ENCODE measurements around the gene PVR. TPM values are rescaled to one million over a fixed set of nuclear protein-coding genes. Genes with fewer than 3 reads are reported as not detected.
"Not testable (repeated sequence)": the region's sequence is repeated elsewhere in the genome, so short reads cannot be mapped to it uniquely, and the experiment has no call there.

Gene PVR
- total RNA-seq, 1 donor from 2014 or later, result 69.4 TPM

- no peak for DNase-seq (ENCODE audit: low read depth in 2 of 2)
These were observed 1.8 kb downstream of the PVR start for GRCh38 chr19:44645407-44646048.

DNA sequence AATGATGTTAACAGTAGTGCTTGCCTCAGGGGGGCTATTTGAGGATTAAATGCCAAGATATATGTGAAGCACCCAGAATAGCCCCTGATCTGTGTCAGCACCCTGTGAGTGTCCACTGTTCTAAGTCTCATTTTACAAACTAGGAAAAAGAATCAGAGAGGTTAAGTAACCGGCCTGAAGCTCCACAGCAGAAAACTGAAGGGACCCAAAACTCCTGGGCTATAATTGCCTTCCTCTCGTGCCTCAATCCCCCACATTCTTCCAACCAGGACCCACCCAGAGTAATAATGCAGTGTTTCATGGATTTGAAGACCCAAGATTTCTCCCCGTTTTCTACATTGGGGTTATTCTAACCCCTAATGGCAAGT, 2.3 kb downstream of the PVR start:
- no peak for DNase-seq (ENCODE audit: low read depth in 2 of 2)

DNA sequence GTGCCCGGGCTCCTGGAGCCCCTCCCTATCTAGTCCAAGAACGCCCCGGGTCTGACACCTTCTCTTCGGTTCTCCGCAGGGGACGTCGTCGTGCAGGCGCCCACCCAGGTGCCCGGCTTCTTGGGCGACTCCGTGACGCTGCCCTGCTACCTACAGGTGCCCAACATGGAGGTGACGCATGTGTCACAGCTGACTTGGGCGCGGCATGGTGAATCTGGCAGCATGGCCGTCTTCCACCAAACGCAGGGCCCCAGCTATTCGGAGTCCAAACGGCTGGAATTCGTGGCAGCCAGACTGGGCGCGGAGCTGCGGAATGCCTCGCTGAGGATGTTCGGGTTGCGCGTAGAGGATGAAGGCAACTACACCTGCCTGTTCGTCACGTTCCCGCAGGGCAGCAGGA, 3.4 kb downstream of the PVR start:
- no peak for DNase-seq (ENCODE audit: low read depth in 2 of 2)

GRCh38 chr19:44648631-44649251, 5.0 kb downstream of the PVR start:
- peak; percentile 30 to 55 for DNase-seq (ENCODE audit: low read depth in 2 of 2)

GRCh38 chr19:44649578-44650145, 6.0 kb downstream of the PVR start:
- no peak for DNase-seq (ENCODE audit: low read depth in 2 of 2)

GRCh38 chr19:44653343-44653742, 9.6 kb downstream of the PVR start:
- DNase-seq (ENCODE audit: low read depth in 2 of 2), result no peak

DNA sequence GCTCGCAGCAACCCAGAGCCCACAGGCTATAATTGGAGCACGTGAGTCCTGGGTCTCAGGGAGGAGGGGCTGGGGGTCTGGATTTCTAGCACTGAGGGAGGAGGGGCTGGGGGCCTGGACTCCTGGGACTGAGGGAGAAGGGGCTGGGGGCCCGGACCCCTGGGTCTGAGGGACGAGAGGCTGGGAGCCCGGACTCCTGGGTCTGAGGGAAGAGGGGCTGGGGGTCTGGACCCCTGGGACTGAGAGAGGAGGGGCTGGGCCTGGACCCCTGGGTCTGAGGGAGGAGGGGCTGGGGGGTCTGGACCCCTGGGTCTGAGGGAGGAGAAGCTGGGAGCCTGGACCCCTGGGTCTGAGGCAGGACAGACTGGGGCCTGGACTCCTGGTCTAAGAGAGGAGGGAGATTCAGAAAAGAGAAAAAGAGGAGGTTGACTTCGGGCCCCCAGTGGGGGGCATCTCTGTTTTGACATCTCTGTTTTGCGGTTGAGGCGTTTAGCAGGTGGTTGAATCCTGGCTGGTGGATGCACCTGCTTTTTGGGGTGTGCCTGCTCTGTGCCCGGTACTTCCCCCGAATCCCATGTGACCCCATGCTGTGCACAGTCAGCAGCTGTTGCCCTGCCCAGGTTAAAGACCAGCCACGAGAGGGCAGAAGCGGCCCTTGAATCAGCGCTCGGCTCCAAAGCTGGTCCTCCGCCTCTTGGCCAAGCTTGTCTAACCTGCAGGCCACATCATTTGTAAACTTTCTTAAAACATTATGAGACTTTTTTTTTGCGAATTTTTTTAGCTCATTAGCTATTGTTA, 10.5 kb downstream of the PVR start:
- DNase-seq (ENCODE audit: low read depth in 2 of 2), result peak; percentile 77

GRCh38 chr19:44657211-44657921, 13.7 kb downstream of the PVR start:
- DNase-seq (ENCODE audit: low read depth in 2 of 2), result peak; percentile 68 to 76

DNA sequence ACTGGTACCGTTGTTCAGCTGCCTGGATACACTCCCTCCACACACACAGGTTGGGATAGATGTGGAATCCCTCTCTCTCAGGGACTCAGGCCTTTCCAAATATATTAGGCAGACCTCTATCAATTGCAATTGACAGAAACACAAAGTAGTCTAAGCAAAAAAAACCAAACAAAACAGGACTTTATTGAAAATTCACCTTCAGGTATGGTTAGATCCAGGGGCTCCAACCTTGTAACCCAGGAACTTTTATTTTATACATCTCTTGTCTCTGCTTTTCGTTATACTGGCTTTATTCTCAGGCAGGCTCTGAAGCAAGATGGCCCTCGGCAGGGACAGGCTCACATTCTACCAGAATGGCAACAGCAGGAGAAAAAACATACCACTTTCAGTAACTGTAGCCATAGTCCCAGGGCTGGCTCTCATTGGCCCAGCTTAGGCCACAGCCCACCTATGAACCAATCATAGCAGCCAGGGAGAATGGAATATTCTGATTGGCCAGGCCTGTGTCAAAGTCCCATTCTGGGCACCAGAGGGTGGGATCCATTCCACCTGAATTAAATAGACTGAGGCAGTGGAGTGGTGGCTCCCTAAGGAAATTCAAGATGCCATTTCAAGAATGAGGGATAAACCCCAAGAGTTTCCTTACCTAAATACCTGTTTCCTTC, 14.5 kb downstream of the PVR start:
- DNase-seq (ENCODE audit: low read depth in 2 of 2), result peak in 1 of 2 donors; percentile 47

GRCh38 chr19:44660081-44660480, 16.4 kb downstream of the PVR start:
- no peak for DNase-seq (ENCODE audit: low read depth in 2 of 2)

DNA sequence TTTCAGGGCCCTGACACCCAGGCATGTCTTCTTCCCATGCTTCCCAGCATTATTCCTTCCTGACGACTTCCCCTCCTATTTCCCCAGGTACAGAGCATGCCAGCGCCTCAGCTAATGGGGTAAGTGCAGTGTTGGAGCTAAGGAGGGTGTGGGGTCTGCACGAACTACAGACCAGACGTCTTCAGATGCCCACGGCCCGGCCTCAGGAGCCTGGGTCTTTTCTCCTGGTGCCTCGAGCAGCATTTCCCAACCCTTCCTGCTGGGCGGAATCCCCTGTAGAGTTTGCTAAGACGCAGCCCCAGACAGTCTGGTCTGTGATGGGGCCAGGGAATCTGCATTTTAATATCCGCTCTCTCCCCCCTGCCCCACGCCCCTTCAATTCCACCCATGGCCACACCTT, 17.5 kb downstream of the PVR start:
- no peak for DNase-seq (ENCODE audit: low read depth in 2 of 2)

GRCh38 chr19:44661904-44662303, 18.2 kb downstream of the PVR start:
- no peak for DNase-seq (ENCODE audit: low read depth in 2 of 2)

DNA sequence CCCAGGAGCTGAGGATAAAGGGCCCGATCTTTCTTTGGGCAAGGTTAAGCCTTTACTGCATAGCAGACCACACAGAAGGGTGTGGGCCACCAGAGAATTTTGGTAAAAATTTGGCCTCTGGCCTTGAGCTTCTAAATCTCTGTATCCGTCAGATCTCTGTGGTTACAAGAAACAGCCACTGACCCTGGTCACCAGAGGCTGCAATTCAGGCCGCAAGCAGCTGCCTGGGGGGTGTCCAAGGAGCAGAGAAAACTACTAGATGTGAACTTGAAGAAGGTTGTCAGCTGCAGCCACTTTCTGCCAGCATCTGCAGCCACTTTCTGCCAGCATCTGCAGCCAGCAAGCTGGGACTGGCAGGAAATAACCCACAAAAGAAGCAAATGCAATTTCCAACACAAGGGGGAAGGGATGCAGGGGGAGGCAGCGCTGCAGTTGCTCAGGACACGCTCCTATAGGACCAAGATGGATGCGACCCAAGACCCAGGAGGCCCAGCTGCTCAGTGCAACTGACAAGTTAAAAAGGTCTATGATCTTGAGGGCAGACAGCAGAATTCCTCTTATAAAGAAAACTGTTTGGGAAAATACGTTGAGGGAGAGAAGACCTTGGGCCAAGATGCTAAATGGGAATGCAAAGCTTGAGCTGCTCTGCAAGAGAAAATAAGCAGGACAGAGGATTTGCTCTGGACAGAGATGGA, 19.1 kb downstream of the PVR start:
- no peak for DNase-seq (ENCODE audit: low read depth in 2 of 2)

DNA sequence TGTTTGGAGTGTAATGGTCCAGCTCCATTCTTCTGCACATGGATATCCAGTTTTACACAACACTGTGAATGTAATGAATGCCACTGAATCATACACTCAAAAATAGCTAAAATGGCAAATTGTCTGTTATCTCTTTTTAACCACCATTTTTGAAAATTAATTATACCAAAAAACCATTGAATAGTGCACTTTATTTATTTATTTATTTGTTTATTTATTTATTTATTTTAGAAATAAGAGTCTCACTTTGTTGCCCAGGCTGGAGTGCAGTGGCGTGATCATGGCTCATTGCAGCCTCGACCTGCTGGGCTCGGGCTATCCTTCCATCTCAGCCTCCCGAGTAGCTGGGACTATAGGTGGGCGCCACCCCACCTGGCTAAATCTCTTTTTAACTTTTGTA, 20.3 kb downstream of the PVR start:
- DNase-seq (ENCODE audit: low read depth in 2 of 2), result no peak

DNA sequence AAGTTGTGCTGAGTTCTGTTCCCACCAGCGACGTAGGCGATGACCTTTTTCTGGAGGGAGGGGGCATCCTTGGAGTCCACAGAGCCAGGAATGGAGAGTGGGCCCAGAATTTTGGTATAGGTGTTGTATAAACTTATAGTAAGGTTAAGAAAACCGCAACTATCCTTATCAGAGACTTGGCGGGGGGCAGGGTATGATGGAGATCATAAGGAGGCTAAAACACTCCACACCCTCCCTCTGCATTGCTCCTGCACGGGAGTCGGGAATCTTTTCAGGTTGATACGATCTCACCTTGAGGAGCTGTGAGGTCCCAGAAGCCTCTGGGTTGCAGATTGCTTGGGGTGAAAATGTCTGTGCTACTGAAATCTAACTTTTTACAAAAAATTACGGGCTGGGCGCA, 21.3 kb downstream of the PVR start:
- DNase-seq (ENCODE audit: low read depth in 2 of 2), result no peak

- no peak for DNase-seq (ENCODE audit: low read depth in 2 of 2)
These were observed 23.3 kb downstream of the PVR start for GRCh38 chr19:44666852-44667556.

DNA sequence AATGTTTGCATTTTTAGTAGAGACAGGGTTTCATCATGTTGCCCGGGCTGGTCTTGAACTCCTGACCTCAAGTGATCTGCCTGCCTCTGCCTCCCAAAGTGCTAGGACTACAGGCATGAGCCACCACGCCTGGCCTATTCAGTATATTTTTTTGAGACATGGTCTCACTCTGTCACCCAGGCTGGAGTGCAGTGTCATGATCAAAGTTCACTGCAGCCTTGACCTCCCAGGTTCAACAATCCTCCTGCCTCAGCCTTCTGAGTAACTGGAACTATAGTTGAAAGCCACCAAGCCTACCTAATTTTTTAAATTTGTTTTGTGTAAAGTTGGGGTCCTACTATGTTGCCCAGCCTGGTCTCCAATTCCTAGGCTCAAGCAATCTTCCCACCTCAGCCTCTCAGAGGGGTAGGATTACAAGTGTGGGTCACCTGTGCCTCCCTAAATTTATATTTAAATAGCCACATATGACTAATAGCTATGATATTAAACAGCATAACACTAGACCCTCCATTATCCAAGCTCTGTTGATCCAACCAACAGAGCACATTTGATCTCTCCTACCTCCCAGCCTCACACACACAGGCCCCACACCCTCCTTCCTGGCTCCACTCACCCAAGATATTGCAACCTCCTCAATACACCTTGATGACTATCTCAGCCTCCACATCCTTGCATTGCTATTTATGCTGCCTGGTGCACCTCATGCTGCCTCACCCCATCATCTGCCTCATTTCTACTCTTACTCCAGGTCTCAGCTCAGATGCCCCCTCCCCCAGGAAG, 25.5 kb downstream of the PVR start:
- no peak for DNase-seq (ENCODE audit: low read depth in 2 of 2)

DNA sequence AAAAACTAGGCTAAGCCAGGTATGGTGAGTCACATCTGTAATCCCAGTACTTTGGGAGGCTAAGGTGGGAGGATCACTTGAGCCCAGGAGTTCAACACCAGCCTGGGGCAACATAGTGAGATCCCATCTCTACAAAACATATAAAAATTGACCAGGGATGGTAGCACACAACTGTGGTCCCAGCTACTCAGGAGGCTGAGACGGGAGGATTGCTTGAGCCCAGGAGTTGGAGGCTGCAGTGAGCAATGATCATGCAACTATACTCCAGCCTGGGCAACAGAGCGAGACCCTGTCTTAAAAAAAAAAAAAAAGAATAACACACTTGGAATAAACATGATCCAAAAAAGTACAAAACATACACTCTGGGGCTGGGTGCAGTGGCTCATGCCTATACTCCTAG, 26.3 kb downstream of the PVR start:
- not testable (repeated sequence) for DNase-seq (ENCODE audit: low read depth in 2 of 2)

DNA sequence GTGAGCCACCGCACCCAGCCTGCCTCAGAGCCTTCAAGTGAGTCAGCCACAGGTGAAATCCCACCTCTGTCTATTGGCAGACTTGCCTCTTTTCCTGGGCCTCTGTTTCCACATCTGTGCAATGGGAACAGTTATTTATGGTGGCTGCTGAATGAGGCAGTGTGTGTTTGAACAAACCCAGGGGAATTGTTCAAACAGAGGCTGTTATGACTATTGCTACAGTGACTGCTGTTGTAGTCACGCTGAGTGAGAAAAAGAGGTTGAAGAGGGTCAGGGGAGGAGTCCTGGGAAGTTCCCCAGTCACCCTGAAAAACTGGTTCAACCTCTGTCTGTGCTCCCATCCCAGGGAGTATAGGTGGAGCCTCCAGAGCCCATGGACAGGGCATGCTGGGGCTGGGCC, 27.7 kb downstream of the PVR start, which contains the start of gene CEACAM19:
Gene CEACAM19, plus strand, starts transcription at position 83 of the 400 bp plus-strand sequence. CDS start 450 bp downstream, outside the sequence.
- no peak for DNase-seq (ENCODE audit: low read depth in 2 of 2)
